Activated CD8-positive, alpha-beta memory T cell treated with anti-CD3 and anti-CD28 coated beads, Interleukin-2, amount 50 U/mL, for 24 hours (primary cell): Measurements from ENCODE around the gene EFHB.
"Not testable (repeated sequence)": the region's sequence is repeated elsewhere in the genome, so short reads cannot be mapped to it uniquely, and the experiment has no call there.

Experiments used
- DNase-seq: peaks from one replicate; pipeline ENCODE4 v3.0.0-alpha.2; 2020; ENCODE audit errors: extremely low read depth

The EFHB gene

GRCh38 chr3:19931180-19931692 lies 2.8 kb downstream of the EFHB start:
- no peak for DNase-seq

DNA sequence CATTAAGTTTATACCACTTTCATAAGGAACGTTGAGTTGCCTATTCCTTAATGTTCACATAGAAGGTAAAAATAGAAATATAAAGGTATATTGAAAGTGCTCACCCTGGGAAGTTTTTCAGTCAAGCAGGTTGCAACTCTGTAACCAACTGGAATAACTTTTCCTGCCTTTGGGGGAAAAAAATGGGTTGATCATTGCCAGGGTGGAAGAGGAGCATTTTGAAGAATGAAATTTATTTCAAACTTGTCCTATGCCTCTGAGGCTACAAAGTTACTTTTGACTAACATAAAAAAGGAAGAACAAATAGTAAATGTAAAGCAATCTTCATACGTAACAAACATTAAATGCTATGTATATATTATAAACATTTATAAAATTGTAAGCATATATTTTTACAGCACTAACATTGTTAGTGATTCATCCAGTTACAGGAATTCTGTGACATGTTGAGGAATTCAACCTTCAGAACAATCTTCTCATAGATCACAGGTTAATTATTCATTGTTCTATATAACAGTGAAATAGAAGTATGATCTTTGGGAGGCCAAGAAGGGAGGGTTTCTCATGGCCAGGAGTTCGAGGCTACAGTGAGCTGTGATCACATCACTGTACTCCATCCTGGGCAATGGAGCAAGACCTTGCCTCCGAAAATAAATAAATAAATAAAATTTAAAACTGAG lies 13.5 kb downstream of the EFHB start:
- DNase-seq = no peak

DNA sequence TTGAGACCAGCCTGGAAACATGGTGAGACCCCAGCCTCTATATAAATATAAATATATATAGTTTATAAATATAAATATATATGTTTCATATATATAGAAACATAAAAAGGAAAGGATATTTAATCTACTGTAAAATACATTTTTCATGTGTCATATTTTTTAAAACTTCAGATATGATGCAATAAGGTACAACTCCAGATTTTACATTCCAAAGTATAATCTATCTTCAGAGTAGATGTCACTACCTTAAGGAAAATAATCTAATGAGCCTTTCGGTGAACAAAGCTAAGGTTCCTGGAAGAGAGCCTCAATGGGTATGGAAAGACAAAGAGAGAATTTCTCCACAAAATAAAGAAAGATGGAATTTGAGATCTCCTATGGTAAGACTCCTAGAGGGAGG lies 16.9 kb downstream of the EFHB start:
- no peak for DNase-seq

GRCh38 chr3:19911452-19911851 lies 22.6 kb downstream of the EFHB start:
- DNase-seq = no peak

- no peak for DNase-seq
Observed at GRCh38 chr3:19907523-19907922, 26.5 kb downstream of the EFHB start.

DNA sequence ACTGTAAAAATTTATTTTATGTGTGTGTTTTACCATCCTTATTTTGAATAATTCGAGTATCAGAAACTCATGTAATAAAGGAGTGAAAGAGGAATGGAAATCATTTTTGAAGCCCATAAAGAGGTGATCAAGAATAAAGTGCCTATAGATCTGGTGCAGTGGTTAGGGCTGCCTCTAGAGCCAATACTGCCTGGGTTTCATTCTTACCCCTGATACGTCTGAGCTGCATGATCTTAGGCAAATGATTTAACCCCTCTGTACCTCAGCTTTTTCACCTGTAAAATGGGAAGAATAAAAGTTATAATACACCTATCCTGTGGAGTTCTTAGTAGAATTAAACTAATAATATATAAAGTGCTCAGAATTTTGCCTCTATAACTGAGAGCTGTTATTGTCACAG lies 30.4 kb downstream of the EFHB start:
- DNase-seq = no peak

- no peak for DNase-seq
Observed at GRCh38 chr3:19901918-19902317, 32.1 kb downstream of the EFHB start.

- DNase-seq = no peak
Observed at GRCh38 chr3:19901337-19901736, 32.7 kb downstream of the EFHB start.

GRCh38 chr3:19899833-19900232 lies 34.2 kb downstream of the EFHB start:
- not testable (repeated sequence) for DNase-seq

DNA sequence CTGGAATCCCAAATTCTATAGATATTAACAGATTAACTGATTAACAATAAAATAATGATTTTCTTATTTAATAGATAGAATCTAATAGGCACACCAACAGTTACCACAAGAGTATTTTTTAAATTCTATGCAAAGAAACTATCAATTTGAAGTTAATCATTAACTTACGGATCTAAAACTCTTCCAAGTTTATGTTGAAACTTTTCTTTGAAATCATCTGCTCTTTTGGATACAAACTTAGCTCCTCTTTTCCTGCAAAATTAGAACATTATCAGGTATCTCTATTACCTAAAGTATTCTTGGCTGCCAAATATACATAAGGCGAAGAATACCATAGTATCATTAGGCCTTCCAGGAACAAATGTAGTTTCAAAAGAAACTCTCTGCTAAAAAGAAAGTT lies 34.8 kb downstream of the EFHB start:
- no peak for DNase-seq

- DNase-seq = no peak
Observed at GRCh38 chr3:19898721-19899120, 35.3 kb downstream of the EFHB start.

DNA sequence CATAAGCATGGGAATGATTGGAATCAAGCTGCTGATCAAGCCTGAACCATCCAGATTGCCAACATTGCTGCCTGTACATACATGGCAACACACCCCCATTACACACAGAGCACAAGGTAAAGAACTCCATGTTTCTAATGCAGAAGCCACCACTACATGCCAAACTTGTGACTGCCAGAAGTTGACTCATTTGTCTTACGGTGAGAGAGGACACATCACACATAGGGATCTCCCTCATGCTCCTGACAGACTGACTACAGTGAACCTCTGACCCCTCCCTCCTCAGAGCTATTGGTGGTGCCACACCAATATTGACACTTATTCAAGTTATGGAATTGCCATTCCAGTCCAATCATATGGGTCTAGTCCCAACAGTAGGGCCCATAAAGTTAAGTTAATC lies 42.3 kb downstream of the EFHB start:
- no peak for DNase-seq

DNA sequence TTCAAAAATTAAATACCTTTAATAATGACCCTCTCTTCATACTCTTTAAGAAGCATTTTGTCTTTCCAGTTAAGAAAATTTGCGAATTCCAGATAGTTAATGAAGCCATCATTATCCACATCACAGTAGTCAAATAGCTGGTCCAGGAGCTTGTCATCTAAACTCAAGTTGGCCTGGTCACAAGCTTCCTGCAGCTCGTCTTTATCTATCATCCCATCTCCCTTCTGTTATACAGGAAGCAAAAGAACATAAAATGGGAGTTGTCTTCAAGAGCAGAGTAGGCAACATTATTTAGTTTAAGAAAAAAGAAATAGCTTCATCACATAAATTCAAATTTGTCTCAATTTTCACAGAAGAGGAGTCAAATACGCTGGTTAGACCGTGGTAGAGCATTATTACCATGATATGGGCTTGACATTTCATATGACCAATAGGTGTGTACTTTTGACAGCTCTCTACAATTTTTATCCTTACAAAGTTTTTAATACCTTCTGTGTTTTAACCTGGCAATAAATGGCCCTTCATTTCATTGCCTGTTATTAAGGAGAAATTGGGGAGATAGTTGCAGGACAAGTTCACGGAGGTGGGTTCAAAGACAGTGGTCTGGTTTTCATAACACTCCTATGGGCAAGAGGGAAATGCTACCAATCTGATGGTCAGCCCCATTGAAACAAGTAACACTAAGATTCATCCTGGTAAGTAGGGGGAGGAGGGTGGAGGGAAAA lies 45.4 kb downstream of the EFHB start:
- no peak for DNase-seq

- not testable (repeated sequence) for DNase-seq
Observed at GRCh38 chr3:19887122-19887521, 46.9 kb downstream of the EFHB start.

- no peak for DNase-seq
Observed at GRCh38 chr3:19886404-19886803, 47.6 kb downstream of the EFHB start.

DNA sequence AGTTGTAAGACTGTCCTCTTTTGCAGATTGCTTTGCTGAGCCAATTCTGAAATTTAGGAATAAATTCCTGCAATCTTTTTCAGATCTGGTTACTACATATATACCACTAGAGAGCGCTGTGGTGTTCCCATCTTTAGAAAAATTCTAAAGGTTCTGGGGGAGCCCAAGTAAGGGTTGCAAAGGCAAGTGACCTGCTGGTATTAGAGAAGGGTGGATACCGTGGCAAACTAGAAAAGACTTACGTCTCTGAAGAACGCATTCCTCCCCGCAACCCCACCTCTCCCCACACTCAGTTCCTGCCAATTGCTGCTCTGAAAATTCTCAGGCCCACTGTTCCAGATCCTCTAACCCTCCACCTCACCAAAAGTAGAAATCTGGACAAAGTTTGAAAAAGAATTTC lies 48.5 kb downstream of the EFHB start:
- DNase-seq = no peak

DNA sequence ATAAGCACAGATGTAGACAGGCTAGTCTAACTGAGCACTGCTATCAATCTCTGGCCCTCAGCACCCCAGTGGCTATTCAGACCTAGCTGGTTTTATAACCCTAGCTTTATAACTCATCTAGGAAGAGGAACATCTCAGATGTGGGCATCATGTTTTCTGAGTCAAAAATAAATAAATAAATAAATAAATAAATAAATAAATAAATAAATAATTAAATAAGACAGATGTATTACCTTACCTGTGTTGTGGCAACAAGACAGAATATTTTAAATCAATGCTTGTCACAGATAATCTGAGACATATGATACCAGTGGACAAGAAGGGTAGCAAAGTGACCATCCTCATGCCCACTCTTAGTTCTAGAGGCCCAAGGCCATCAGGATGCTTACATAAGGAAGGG lies 52.2 kb downstream of the EFHB start:
- no peak for DNase-seq

DNA sequence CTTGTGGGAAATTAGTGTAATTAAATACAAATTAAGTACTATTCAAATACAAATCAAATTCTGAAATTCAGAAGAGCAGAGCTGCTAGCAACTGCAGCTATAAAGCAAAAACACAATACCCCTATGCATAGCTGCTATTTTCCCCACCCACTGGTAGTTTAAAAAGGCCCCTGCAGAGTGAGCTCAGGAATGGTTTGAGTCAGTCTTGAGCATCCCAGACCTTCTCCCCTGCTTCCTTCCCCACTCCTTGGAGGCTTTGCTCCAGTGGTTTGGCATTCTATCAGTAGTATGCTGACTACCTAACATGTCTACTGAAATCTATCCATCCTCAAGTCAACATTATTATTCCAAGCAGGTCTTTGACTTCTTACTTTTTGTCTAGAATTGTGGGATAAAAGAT lies 53.0 kb downstream of the EFHB start:
- DNase-seq = no peak

DNA sequence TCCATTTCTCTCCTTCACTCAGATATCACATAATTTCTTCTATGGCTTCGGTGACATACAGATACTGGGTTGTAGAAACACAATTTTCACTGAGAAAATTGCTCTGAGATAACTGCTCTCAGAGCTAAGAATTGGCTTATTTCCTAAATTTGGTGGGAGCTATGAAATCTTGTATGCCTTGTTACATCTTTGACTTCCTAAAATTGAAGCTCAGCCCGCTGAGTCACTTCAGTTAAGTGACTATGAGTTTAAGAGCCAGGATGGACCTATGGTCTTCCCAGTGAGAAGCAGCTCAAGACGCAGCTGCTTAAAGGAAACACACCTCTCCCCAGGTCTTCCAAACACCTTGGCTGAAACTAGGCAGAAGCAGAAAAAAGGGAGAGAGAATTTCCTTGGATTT lies 56.4 kb downstream of the EFHB start:
- no peak for DNase-seq

GRCh38 chr3:19866751-19867347 lies 67.2 kb downstream of the EFHB start:
- no peak for DNase-seq

- not testable (repeated sequence) for DNase-seq
Observed at GRCh38 chr3:19855318-19855717, 78.7 kb downstream of the EFHB start.

GRCh38 chr3:19846609-19847008 lies 87.4 kb downstream of the EFHB start:
- not testable (repeated sequence) for DNase-seq
